GM13977 (cell line): ENCODE data around the gene SAP30.

Source experiments
- DNase-seq: peaks from one replicate; pipeline ENCODE4 v3.0.0; 2012; ENCODE audit warnings: low spot score
- CTCF ChIP-seq: IDR thresholded peaks from 2 replicates; pipeline ENCODE4 v1.5.1; 2012; ENCODE audit warnings: mild to moderate bottlenecking, control low read depth; ENCODE audit not compliant: insufficient read depth; ENCODE audit errors: extremely low read depth, missing control alignments
- in situ Hi-C: fragments of 300-500 bp; cut with MboI; formaldehyde crosslinking; loops from one replicate; pipeline ENCODE4 v1.12.0; 2022; ENCODE audit warnings: low sequenced_read_pairs, low pct_unique_long_range_greater_than_20kb, mixed read lengths, inconsistent platforms; ENCODE audit not compliant: unreplicated experiment

Gene SAP30

DNA sequence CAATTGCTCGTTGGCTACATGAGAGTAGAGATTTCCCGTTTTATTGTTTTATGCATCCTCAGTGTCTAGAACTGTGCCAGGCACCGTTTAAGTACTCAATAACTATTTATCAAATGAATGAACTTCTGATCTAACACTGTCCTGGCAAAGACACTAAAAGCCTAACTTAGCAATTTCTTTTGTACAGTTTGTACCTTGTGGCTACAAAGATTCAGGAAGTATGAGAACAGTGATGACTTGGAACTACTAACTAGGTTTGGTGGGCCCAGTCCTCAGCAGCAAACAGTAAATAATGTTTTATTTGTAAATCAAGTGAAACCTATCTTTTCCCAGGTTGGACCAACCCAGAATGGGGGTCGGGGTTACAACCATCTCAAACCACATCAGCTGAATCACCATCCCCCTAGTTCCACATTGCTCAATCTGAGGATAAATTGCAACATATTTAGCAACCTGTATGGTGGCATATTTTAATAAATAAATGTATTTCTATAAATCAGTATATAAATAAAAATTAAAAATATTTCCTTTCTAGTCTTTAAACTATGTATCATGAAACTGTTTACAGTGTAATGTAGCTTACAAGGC is 40.4 kb downstream of the SAP30 start:
- no peak for TF ChIP-seq CTCF
- DNase-seq, result no peak
- in situ Hi-C loops, result loop anchor here (5.0 kb wide), 1 partner anchor 94 kb away; no protein-coding TSS in a partner anchor

GRCh38 chr4:173413036-173413435 is 42.3 kb downstream of the SAP30 start:
- no peak for DNase-seq
- in situ Hi-C loops, result loop anchor here (5.0 kb wide), 1 partner anchor 96 kb away; no protein-coding TSS in a partner anchor
- no peak for TF ChIP-seq CTCF

DNA sequence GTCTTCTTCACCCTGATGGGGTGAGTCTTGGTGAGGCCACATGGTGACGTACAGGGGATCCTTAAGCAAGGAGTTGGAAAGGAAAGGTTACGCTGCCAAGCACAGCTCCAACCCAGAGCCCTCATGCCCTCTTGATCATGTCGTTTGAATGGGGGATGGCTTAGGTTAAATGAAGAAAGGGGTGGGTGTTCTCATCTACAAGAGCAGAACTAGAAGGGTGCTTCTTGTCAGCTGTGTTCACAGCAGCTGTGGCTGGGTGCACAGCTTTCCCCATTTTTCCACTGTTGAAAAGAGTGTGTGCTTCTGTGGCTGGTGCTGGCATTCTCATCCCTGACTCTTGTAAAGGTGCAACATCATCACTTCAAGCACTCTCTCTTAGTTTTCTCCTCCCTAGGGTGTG is 43.7 kb downstream of the SAP30 start:
- in situ Hi-C loops, result loop anchor here (5.0 kb wide), 1 partner anchor 97 kb away; no protein-coding TSS in a partner anchor
- no peak for TF ChIP-seq CTCF
- no peak for DNase-seq

DNA sequence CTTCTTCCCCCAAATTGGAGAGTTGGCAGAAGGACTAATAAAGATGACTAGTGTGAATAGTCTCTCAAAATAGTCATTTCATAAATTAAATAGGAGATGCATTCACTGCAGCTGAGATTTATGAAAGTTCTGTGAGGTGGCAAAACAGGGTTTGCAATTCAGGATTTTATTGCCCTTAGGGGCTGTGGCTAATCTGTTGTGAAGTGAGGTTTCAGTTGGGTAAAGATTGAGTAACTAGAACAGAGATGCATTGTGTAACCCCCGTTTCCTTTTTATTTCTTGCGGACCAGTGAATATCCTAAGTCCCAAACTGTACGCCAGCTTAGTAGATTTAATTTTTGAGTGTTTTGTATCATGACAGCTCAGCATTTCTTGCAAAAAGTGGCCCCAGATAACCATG is 44.3 kb downstream of the SAP30 start:
- no peak for TF ChIP-seq CTCF
- in situ Hi-C loops, result no loop called here
- DNase-seq, result no peak

- in situ Hi-C loops, result no loop called here
- no peak for TF ChIP-seq CTCF
- DNase-seq, result no peak
Measured at GRCh38 chr4:173415885-173416653, 45.3 kb downstream of the SAP30 start.

DNA sequence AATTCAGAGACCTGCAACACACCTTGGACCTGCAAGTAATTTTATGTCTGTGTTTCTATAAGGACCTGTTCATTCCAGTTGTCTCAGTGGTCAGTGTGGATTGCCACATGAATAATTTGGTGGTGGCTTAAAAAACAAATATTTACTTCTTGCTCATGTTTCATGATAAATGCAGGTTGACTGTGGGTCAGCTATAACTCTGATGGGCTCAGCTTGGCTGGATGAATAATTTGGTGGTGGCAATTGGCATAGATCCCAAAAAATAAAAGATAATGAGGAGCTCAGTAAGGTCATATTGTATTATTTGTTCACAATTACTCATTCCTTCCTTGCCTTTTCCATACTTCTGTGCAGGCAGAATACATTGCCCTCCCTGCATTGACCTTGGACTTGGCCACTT is 47.1 kb downstream of the SAP30 start:
- in situ Hi-C loops, result no loop called here
- TF ChIP-seq CTCF, result no peak
- DNase-seq, result no peak
